ENCODE measurements around the gene KEL.

Gene KEL

GRCh38 chr7:142927085-142927745 is 34.9 kb downstream of the KEL start:
- no peak for DNase-seq

GRCh38 chr7:142925413-142925812 is 36.8 kb downstream of the KEL start:
- DNase-seq = no peak

- DNase-seq = no peak
Observed at GRCh38 chr7:142923391-142923790, 38.8 kb downstream of the KEL start.

- no peak for DNase-seq
Observed at GRCh38 chr7:142919656-142920055, 42.5 kb downstream of the KEL start.

GRCh38 chr7:142918901-142919300 is 43.3 kb downstream of the KEL start:
- no peak for DNase-seq

GRCh38 chr7:142917447-142917846 is 44.7 kb downstream of the KEL start:
- no peak for DNase-seq

GRCh38 chr7:142916508-142916907 is 45.7 kb downstream of the KEL start:
- DNase-seq = no peak

GRCh38 chr7:142915315-142915714 is 46.8 kb downstream of the KEL start:
- no peak for DNase-seq

GRCh38 chr7:142914121-142914520 is 48.0 kb downstream of the KEL start:
- DNase-seq = no peak

GRCh38 chr7:142913566-142913965 is 48.6 kb downstream of the KEL start:
- no peak for DNase-seq

- DNase-seq = no peak
Observed at GRCh38 chr7:142913051-142913450, 49.1 kb downstream of the KEL start.

- DNase-seq = no peak
Observed at GRCh38 chr7:142910481-142910880, 51.7 kb downstream of the KEL start.

- DNase-seq = no peak
Observed at GRCh38 chr7:142910031-142910433, 52.1 kb downstream of the KEL start.

- DNase-seq = no peak
Observed at GRCh38 chr7:142908921-142909890, 53.0 kb downstream of the KEL start.

- no peak for DNase-seq
Observed at GRCh38 chr7:142908290-142908689, 53.9 kb downstream of the KEL start.

GRCh38 chr7:142906643-142907042 is 55.5 kb downstream of the KEL start:
- no peak for DNase-seq

GRCh38 chr7:142905759-142906158 is 56.4 kb downstream of the KEL start:
- DNase-seq = no peak

- DNase-seq = no peak
Observed at GRCh38 chr7:142904128-142904527, 58.0 kb downstream of the KEL start.

- DNase-seq = no peak
Observed at GRCh38 chr7:142901426-142902259, 60.5 kb downstream of the KEL start.

GRCh38 chr7:142899661-142900060 is 62.5 kb downstream of the KEL start:
- DNase-seq = no peak

GRCh38 chr7:142898377-142899170 is 63.6 kb downstream of the KEL start:
- no peak for DNase-seq

- DNase-seq = no peak
Observed at GRCh38 chr7:142897691-142898090, 64.5 kb downstream of the KEL start.

Data from effector CD8-positive, alpha-beta T cell (primary cell).